ENCODE data around the gene ABCA4.

DNA sequence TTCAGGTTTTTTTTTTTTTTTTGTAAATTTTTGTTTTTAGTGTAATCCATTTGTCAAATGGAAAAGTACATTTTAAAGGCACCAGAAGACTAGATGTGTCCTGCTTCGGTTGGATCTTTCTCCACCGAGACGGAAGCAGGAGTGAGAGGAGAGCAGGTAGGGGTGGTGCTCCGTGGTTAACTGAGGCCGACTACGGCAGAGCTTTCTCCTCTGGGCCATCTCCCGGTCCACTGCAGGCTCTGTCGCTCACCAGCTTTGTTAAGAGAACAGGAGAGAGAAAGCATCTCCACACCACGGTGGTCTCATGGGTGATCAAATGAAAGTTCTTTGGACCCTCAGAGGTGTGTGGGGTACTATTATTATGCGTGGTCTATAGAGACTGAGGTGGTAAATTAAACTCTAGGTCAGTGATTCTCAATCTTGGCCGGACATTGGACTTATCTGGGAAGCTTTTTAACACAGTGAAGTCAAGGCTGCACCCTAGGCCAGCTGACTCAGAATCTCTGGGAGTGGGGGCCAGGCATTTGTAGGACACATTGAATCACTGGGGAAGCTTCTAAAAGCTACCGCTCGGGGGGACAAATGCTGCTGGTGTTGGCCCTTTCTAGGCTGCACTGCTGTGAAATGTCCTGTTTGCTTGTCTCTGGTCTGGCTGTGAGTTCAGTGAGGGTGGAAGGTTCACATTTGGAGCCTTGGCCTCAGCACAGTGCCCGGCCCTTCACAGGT, 25.0 kb downstream of the ABCA4 start:
- TF ChIP-seq, protein P1, sequence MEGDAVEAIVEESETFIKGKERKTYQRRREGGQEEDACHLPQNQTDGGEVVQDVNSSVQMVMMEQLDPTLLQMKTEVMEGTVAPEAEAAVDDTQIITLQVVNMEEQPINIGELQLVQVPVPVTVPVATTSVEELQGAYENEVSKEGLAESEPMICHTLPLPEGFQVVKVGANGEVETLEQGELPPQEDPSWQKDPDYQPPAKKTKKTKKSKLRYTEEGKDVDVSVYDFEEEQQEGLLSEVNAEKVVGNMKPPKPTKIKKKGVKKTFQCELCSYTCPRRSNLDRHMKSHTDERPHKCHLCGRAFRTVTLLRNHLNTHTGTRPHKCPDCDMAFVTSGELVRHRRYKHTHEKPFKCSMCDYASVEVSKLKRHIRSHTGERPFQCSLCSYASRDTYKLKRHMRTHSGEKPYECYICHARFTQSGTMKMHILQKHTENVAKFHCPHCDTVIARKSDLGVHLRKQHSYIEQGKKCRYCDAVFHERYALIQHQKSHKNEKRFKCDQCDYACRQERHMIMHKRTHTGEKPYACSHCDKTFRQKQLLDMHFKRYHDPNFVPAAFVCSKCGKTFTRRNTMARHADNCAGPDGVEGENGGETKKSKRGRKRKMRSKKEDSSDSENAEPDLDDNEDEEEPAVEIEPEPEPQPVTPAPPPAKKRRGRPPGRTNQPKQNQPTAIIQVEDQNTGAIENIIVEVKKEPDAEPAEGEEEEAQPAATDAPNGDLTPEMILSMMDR (IDR thresholded peaks at IDR 0.05), result no peak
- no peak for TF ChIP-seq POLR2A (IDR thresholded peaks at IDR 0.05)
